Measurements from ENCODE around the gene SYCE3.

The SYCE3 gene

GRCh38 chr22:50527921-50528681 is 34.6 kb downstream of the SYCE3 start:
- H3K4me1 ChIP-seq (ENCODE audit: control insufficient read depth in 5 of 5, insufficient read depth in 5 of 5, low read length in 5 of 5), result peaks cover 10 to 84% (median 57%) of the 10 kb centered on the region in 5 donors
- H3K9ac ChIP-seq (ENCODE audit: low read length in 5 of 5), result peak overlapping the region in 2 of 5 donors; percentile 6 to 93
- H3K36me3 ChIP-seq (ENCODE audit: control insufficient read depth in 5 of 5, insufficient read depth in 5 of 5, low read length in 5 of 5), result peaks cover 0 to 12% (median 8%) of the 10 kb centered on the region in 5 donors
- H3K27me3 ChIP-seq (ENCODE audit: control insufficient read depth in 5 of 5, insufficient read depth in 4 of 5, low read length in 5 of 5), result no peaks in the 10 kb centered on the region
- no peaks in the 10 kb centered on the region for H3K9me3 ChIP-seq (ENCODE audit: control insufficient read depth in 5 of 5, low read length in 5 of 5)
- peak overlapping the region; percentile 95 for H3K27ac ChIP-seq (ENCODE audit: low read depth, low read length)
- peak overlapping the region in 4 of 5 donors; percentile 71 to 85 (median 74) for H3K4me3 ChIP-seq (ENCODE audit: low read depth in 1 of 5, low read length in 5 of 5)

DNA sequence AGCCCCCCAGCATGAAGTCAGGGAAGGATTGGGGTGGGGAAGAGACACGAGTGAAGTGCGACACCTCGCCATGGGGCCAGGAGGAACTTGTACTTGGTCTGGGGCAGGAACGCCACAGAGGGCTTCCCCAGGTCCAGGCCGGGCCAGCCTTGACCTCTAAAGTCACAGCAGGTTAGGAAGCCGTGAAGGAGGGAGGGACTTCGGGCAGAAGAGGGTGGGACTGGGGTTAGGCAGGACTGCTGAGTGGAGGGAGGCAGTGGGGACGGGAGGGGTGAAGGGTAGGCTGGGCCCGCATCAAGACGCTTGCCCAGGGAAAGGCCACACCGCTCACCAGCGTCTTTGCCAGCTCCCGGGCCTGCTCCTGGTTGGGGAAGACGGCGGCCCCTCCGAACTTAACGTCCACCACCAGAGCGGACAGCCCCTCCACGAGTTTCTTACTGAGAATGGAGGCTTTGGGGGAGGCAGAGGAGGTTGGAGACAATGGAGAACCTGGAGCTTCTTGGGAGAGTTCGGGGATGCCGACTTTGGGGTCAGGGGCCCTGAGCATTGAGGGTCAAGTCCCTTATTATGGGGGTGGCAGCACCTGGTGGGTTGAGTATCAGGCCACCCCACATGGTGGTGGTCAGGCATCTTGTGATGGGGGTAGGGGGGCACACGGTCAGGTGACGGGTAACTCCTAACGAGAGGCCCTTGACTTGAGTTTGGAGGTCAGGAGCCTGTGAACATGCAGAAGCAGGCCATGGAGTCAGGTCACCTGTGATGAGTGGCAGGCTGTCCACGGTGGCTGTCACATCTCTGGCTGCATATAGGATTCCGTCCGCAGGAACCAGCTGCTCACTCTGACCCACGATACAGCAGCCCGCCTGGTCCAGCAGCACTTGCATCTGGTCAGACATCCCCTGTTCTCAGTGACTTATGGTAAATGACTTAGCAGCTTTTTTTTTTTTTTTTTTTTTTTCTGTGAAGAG is 35.6 kb downstream of the SYCE3 start:
- peak overlapping the region; percentile 61 to 78 (median 67) for H3K4me3 ChIP-seq (ENCODE audit: low read depth in 1 of 5, low read length in 5 of 5)
- peak overlapping the region in 4 of 5 donors; percentile 67 to 92 (median 78) for H3K9ac ChIP-seq (ENCODE audit: low read length in 5 of 5)
- peak overlapping the region; percentile 95 for H3K27ac ChIP-seq (ENCODE audit: low read depth, low read length)
- no peaks in the 10 kb centered on the region for H3K27me3 ChIP-seq (ENCODE audit: control insufficient read depth in 5 of 5, insufficient read depth in 4 of 5, low read length in 5 of 5)
- H3K36me3 ChIP-seq (ENCODE audit: control insufficient read depth in 5 of 5, insufficient read depth in 5 of 5, low read length in 5 of 5), result peaks cover 0 to 22% (median 18%) of the 10 kb centered on the region in 5 donors
- H3K9me3 ChIP-seq (ENCODE audit: control insufficient read depth in 5 of 5, low read length in 5 of 5), result no peaks in the 10 kb centered on the region
- peaks cover 7 to 76% (median 54%) of the 10 kb centered on the region in 5 donors for H3K4me1 ChIP-seq (ENCODE audit: control insufficient read depth in 5 of 5, insufficient read depth in 5 of 5, low read length in 5 of 5)

GRCh38 chr22:50526108-50526833 is 36.4 kb downstream of the SYCE3 start:
- Histone ChIP-seq H3K9ac (ENCODE audit: low read length in 5 of 5) (peak overlapping the region in 4 of 5 donors; percentile 71 to 92 (median 78)), H3K27me3 (ENCODE audit: control insufficient read depth in 5 of 5, insufficient read depth in 4 of 5, low read length in 5 of 5) (no peaks in the 10 kb centered on the region), H3K4me3 (ENCODE audit: low read depth in 1 of 5, low read length in 5 of 5) (peak overlapping the region; percentile 61 to 78 (median 67)), H3K27ac (ENCODE audit: low read depth, low read length) (peak overlapping the region; percentile 95), H3K4me1 (ENCODE audit: control insufficient read depth in 5 of 5, insufficient read depth in 5 of 5, low read length in 5 of 5) (peaks cover 7 to 68% (median 49%) of the 10 kb centered on the region in 5 donors), H3K9me3 (ENCODE audit: control insufficient read depth in 5 of 5, low read length in 5 of 5) (no peaks in the 10 kb centered on the region), H3K36me3 (ENCODE audit: control insufficient read depth in 5 of 5, insufficient read depth in 5 of 5, low read length in 5 of 5) (peaks cover 0 to 30% (median 27%) of the 10 kb centered on the region in 5 donors)

GRCh38 chr22:50525858-50526107 is 36.9 kb downstream of the SYCE3 start:
- no peaks in the 10 kb centered on the region for H3K9me3 ChIP-seq (ENCODE audit: control insufficient read depth in 5 of 5, low read length in 5 of 5)
- peaks cover 7 to 63% (median 45%) of the 10 kb centered on the region in 5 donors for H3K4me1 ChIP-seq (ENCODE audit: control insufficient read depth in 5 of 5, insufficient read depth in 5 of 5, low read length in 5 of 5)
- peak overlapping the region in 4 of 5 donors; percentile 66 to 78 (median 68) for H3K4me3 ChIP-seq (ENCODE audit: low read depth in 1 of 5, low read length in 5 of 5)
- peaks cover 0 to 35% (median 32%) of the 10 kb centered on the region in 5 donors for H3K36me3 ChIP-seq (ENCODE audit: control insufficient read depth in 5 of 5, insufficient read depth in 5 of 5, low read length in 5 of 5)
- H3K27me3 ChIP-seq (ENCODE audit: control insufficient read depth in 5 of 5, insufficient read depth in 4 of 5, low read length in 5 of 5), result no peaks in the 10 kb centered on the region
- H3K27ac ChIP-seq (ENCODE audit: low read depth, low read length), result peak overlapping the region; percentile 95
- peak overlapping the region in 4 of 5 donors; percentile 71 to 92 (median 73) for H3K9ac ChIP-seq (ENCODE audit: low read length in 5 of 5)

DNA sequence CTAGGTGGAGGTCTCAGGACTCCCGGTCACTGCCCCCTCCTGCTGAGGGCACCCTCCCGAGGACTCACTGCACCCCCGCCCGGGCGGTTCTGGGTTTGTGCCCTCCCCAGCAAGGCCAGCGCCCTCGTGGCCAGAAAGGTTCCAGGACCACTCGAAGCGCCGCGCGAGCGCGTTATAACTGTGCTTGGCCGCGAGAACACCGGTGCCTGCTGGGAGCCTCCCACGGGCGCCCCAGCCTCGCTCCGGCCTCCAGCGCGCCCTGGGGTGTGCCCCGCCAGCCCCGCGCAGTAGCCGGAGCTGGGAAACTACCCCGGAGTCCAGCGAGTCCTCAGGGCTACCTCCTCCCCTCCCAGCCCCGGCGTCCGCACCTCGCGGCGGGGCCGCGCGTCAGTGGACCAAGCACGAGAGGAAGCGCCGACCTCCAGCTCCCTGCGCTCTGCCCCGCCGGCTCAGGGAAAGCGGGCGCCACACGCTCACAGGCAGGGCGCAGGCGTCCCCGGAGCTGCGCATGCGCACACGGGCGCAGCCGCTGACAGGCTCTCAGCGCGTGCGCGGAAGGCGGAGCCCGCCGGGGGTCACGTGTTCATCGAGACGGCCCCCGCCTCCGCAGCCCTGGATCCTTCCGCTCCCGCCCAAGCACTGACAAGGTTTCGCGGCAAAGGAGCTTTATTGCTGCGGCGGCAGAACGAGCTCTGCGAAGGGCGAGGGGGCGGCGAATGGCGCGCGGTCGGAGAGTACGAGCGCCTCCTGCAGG is 37.4 kb downstream of the SYCE3 start, which contains the start of gene SCO2:
TSS of gene SCO2 (minus strand) at position 495 of the 754 bp plus-strand sequence. CDS start 1,187 bp downstream, outside the sequence.
- Histone ChIP-seq H3K27me3 (ENCODE audit: control insufficient read depth in 5 of 5, insufficient read depth in 4 of 5, low read length in 5 of 5) (no peaks in the 10 kb centered on the region), H3K4me1 (ENCODE audit: control insufficient read depth in 5 of 5, insufficient read depth in 5 of 5, low read length in 5 of 5) (peaks cover 7 to 59% (median 41%) of the 10 kb centered on the region in 5 donors), H3K9ac (ENCODE audit: low read length in 5 of 5) (peak within 1 kb of the TSS; percentile 26 to 92 (median 74)), H3K9me3 (ENCODE audit: control insufficient read depth in 5 of 5, low read length in 5 of 5) (no peaks in the 10 kb centered on the region), H3K4me3 (ENCODE audit: low read depth in 1 of 5, low read length in 5 of 5) (peak within 1 kb of the TSS; percentile 66 to 78 (median 68)), H3K27ac (ENCODE audit: low read depth, low read length) (peak within 1 kb of the TSS; percentile 95), H3K36me3 (ENCODE audit: control insufficient read depth in 5 of 5, insufficient read depth in 5 of 5, low read length in 5 of 5) (peaks cover 0 to 36% (median 32%) of the 10 kb centered on the region in 5 donors)

DNA sequence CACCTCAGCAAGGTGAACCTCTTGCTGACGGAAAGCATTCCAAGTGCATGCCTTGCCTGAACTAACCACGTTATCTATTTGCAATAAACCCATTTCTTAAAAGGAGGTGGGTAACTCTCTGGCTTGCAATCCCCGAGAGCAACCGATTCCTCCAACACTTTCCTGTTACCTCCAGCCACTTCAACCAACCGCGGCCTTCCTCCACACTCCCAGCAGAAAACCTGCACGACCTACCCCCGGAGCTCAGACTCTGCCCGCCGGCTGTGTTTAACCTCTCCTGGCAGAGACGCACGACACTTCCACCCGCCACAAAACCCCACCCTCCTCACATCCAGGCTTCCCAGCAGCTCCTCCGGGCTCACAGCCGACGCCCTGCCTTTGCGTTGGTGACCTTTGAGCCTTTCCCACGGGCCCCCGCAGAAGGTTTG is 38.0 kb downstream of the SYCE3 start:
- Histone ChIP-seq H3K9me3 (ENCODE audit: control insufficient read depth in 5 of 5, low read length in 5 of 5) (no peaks in the 10 kb centered on the region), H3K9ac (ENCODE audit: low read length in 5 of 5) (peak overlapping the region; percentile 26 to 84 (median 73)), H3K4me3 (ENCODE audit: low read depth in 1 of 5, low read length in 5 of 5) (peak overlapping the region; percentile 66 to 78 (median 68)), H3K36me3 (ENCODE audit: control insufficient read depth in 5 of 5, insufficient read depth in 5 of 5, low read length in 5 of 5) (peaks cover 0 to 37% (median 32%) of the 10 kb centered on the region in 5 donors), H3K27me3 (ENCODE audit: control insufficient read depth in 5 of 5, insufficient read depth in 4 of 5, low read length in 5 of 5) (no peaks in the 10 kb centered on the region), H3K27ac (ENCODE audit: low read depth, low read length) (peak overlapping the region; percentile 95), H3K4me1 (ENCODE audit: control insufficient read depth in 5 of 5, insufficient read depth in 5 of 5, low read length in 5 of 5) (peaks cover 7 to 56% (median 40%) of the 10 kb centered on the region in 5 donors)

- Histone ChIP-seq H3K4me1 (ENCODE audit: control insufficient read depth in 5 of 5, insufficient read depth in 5 of 5, low read length in 5 of 5) (peaks cover 7 to 49% (median 34%) of the 10 kb centered on the region in 5 donors), H3K36me3 (ENCODE audit: control insufficient read depth in 5 of 5, insufficient read depth in 5 of 5, low read length in 5 of 5) (peaks cover 0 to 43% (median 39%) of the 10 kb centered on the region in 5 donors), H3K9ac (ENCODE audit: low read length in 5 of 5) (peak overlapping the region in 3 of 5 donors; percentile 71 to 84 (median 73)), H3K4me3 (ENCODE audit: low read depth in 1 of 5, low read length in 5 of 5) (peak overlapping the region; percentile 66 to 78 (median 68)), H3K9me3 (ENCODE audit: control insufficient read depth in 5 of 5, low read length in 5 of 5) (no peaks in the 10 kb centered on the region), H3K27me3 (ENCODE audit: control insufficient read depth in 5 of 5, insufficient read depth in 4 of 5, low read length in 5 of 5) (no peaks in the 10 kb centered on the region), H3K27ac (ENCODE audit: low read depth, low read length) (peak overlapping the region; percentile 95)
These were observed 38.7 kb downstream of the SYCE3 start for GRCh38 chr22:50523806-50524675.

GRCh38 chr22:50523458-50523805 is 39.3 kb downstream of the SYCE3 start:
- Histone ChIP-seq H3K9me3 (ENCODE audit: control insufficient read depth in 5 of 5, low read length in 5 of 5) (no peaks in the 10 kb centered on the region), H3K27me3 (ENCODE audit: control insufficient read depth in 5 of 5, insufficient read depth in 4 of 5, low read length in 5 of 5) (no peaks in the 10 kb centered on the region), H3K4me3 (ENCODE audit: low read depth in 1 of 5, low read length in 5 of 5) (no peak overlapping the region), H3K36me3 (ENCODE audit: control insufficient read depth in 5 of 5, insufficient read depth in 5 of 5, low read length in 5 of 5) (peaks cover 0 to 49% (median 44%) of the 10 kb centered on the region in 5 donors), H3K9ac (ENCODE audit: low read length in 5 of 5) (no peak overlapping the region), H3K4me1 (ENCODE audit: control insufficient read depth in 5 of 5, insufficient read depth in 5 of 5, low read length in 5 of 5) (peaks cover 7 to 43% (median 28%) of the 10 kb centered on the region in 5 donors), H3K27ac (ENCODE audit: low read depth, low read length) (no peak overlapping the region)
